Heart right ventricle (tissue), 16 donors: Measurements from ENCODE around the gene LARGE1. TPM values are rescaled to one million over a fixed set of nuclear protein-coding genes. Genes with fewer than 3 reads are reported as not detected.

Experiments used
- ATAC-seq, 8 donors: fragments of 200-7000 bp; cut with Tn5 transposase; one replicate each; pipeline ENCODE4 v1.9.1; 2020; ENCODE audit warnings: mild to moderate bottlenecking in 8 of 8, moderate library complexity in 8 of 8, moderate number of reproducible peaks in 1 of 8
- DNase-seq, 2 donors: peaks; one replicate each; pipeline ENCODE4 v3.0.0-alpha.2; 2020
- H3K27ac ChIP-seq, 10 donors: fragments of 200-600 bp; sonication (generic) in 2 of 10; one replicate each; pipeline versions ENCODE4 v1.5.0 to v1.8.0; 2020 to 2022; ENCODE audit warnings: mild to moderate bottlenecking in 3 of 10
- H3K27me3 ChIP-seq, 7 donors: fragments of 200-600 bp; one replicate each; pipeline ENCODE4 v1.8.0; 2021 to 2022; ENCODE audit warnings: mild to moderate bottlenecking in 2 of 7
- H3K36me3 ChIP-seq, 9 donors: fragments of 200-600 bp; sonication (generic) in 1 of 9; one replicate each; pipeline versions ENCODE4 v1.5.0 to v1.8.0; 2020 to 2022; ENCODE audit warnings: mild to moderate bottlenecking in 2 of 9
- H3K4me1 ChIP-seq, 9 donors: fragments of 200-600 bp; sonication (generic) in 1 of 9; one replicate each; pipeline versions ENCODE4 v1.5.0 to v1.8.0; 2020 to 2022; ENCODE audit warnings: mild to moderate bottlenecking in 4 of 9
- H3K4me3 ChIP-seq, 10 donors: fragments of 200-600 bp; sonication (generic) in 2 of 10; one replicate each; pipeline versions ENCODE4 v1.5.0 to v1.8.0; 2020 to 2022; ENCODE audit warnings: mild to moderate bottlenecking in 7 of 10, moderate library complexity in 2 of 10
- H3K9me3 ChIP-seq, 11 donors: fragments of 200-600 bp in 10 of 11; sonication (generic) in 2 of 11; one replicate each; pipeline versions ENCODE4 v1.5.0 to v1.8.0; 2013 to 2022; ENCODE audit warnings: mild to moderate bottlenecking in 2 of 11, control low read depth in 1 of 11, moderate library complexity in 1 of 11
- WGBS, 2 donors: extraction: QIAGEN DNeasy Blood & Tissue Kit; methylation state at CpG; one replicate each; pipeline ENCODE4 v1.1.7; 2013; ENCODE audit warnings: inconsistent platforms in 1 of 2; 5-methylcytosine and 5-hydroxymethylcytosine counted together
- intact Hi-C, 10 donors: fragments of 100-400 bp; cut with DNase I; formaldehyde crosslinking; loops; one replicate each; pipeline versions ENCODE4 v1.11.1 to v1.14.2; 2022
- polyA plus RNA-seq, 2 donors: library from polyadenylated mRNA; stranded (reverse); fragments of 200-250 nt; gene quantifications; one replicate each; pipeline ENCODE4 v1.2.3, GENCODE V29; 2013
- total RNA-seq, 10 donors: library from RNA; stranded (reverse); fragmentation: NEBNext Ultra II Directional in 3 of 10; extraction: Animal tissue kit (Norgen Biotek cat#: 25700) in 3 of 10; gene quantifications; one replicate each; pipeline versions ENCODE4 v1.2.1 to v1.2.4, GENCODE V29; 2021 to 2023
- TF ChIP-seq, protein P1 (sequence below), 9 donors: fragments of 200-600 bp; sonication (generic) in 2 of 9; IDR thresholded peaks; one replicate each; pipeline versions ENCODE4 v1.5.0 to v1.8.0; 2021 to 2022; ENCODE audit warnings: antibody characterized with exemption in 9 of 9, mild to moderate bottlenecking in 5 of 9, moderate library complexity in 1 of 9
- donor health status: Arrhythmogenic right ventricular cardiomyopathy.
- donor health status: ischemic (EF 13 %, LVEDD 7.1; RV severe dilation, severe dysfunction).
- donor health status: healthy with polysubstance abuse.
- donor health status: DM: no; HTN: yes; CAD: no.
- donor health status: DM: no; HTN: no; CAD: no.
- donor health status: ischemic (EF 25% LVEDD 6.9; RV normal size, moderate dysfunction).
- donor health status: ischemic (EF 25% LVEDD 5.7; RV mildly dilated, moderate dysfunction).
- donor health status: healthy.
- donor health status: DM: yes; HTN: yes; CAD: no.
- donor health status: Ischemic cardiomyopathy.
- donor health status: ischemic (EF 35%, LVEDD 5.7; RV mildly dilated, moderate dysfunction).
- donor health status: nonischemic (EF 11% LVEDD 7.7; RV severe dilation, severe dysfunction).
- donor health status: DM: yes; HTN: yes; CAD: no.
- donor health status: PGD.
- donor health status: ischemic (EF 29% LVEDD 5.4; RV normal size, mild dysfunction).
- donor health status: nonischemic (EF 23%, LVEDD 6.1; RV moderate dilation, normal function).

The LARGE1 gene
- total and polyA plus RNA-seq, 12 donors, result 33.7 to 184 (median 144) TPM

DNA sequence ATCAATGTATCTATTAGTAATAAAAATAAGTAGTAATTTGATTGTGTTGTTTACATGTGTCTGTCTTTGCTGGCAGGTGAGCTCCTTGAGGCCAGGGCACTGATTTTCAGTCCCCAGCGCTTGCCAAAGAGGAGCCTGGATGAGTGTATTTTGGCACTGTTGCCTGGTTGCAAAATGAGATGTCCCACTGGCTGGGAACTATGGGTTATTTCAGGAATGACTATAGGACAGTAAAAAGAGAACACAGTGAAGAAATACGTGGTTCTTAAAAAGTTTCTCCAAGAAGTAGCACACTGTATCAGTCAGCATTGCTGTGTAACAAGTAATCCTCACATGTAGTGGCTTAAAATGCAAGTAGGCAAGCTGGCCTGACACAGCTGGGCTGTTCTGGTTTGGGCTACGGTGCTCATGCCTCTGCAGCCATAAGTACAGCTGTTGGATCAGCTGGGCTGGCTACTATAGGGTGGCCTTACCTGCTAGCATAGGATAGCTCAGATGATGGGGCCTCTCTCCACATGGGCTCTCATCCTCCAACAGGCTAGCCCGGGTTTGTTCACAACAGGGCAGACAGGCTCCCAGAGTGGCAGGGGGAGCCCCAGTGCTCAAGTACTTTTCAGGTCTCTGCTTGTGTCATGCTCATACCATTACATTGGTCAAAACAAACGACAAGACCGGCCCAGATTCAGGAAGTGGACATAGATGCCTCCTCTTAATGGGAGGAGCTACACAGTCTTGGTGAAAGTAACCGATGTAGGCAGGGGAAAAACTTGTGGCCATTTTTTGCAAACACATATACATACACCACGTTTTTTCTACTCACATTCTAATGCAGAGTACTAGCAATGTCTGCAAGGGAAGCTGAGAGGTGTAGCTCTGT, 399.1 kb downstream of the LARGE1 start:
- ATAC-seq, result peak in 1 of 8 donors; percentile 14
- WGBS, 2 donors, result 95 to 97% methylated on average over 8 of the region's 8 CpGs
- peaks cover 0 to 6% (median 0%) of the 10 kb centered on the region in 9 donors for H3K36me3 ChIP-seq
- no peak for DNase-seq
- no peak overlapping the region for H3K27ac ChIP-seq
- intact Hi-C loops, result loop anchor here in 8 of 10 donors (2.0 to 10.0 kb wide), 8 partner anchors 46 to 584 kb away; partner anchors contain the start of gene LARGE1 (in 1 of the 8)
- H3K27me3 ChIP-seq, result no peaks in the 10 kb centered on the region
- peaks cover 2 to 36% (median 22%) of the 10 kb centered on the region in 9 donors for H3K4me1 ChIP-seq
- no peak overlapping the region for H3K4me3 ChIP-seq
- H3K9me3 ChIP-seq, result peaks cover 0 to 8% (median 0%) of the 10 kb centered on the region in 11 donors
- TF ChIP-seq, protein P1, sequence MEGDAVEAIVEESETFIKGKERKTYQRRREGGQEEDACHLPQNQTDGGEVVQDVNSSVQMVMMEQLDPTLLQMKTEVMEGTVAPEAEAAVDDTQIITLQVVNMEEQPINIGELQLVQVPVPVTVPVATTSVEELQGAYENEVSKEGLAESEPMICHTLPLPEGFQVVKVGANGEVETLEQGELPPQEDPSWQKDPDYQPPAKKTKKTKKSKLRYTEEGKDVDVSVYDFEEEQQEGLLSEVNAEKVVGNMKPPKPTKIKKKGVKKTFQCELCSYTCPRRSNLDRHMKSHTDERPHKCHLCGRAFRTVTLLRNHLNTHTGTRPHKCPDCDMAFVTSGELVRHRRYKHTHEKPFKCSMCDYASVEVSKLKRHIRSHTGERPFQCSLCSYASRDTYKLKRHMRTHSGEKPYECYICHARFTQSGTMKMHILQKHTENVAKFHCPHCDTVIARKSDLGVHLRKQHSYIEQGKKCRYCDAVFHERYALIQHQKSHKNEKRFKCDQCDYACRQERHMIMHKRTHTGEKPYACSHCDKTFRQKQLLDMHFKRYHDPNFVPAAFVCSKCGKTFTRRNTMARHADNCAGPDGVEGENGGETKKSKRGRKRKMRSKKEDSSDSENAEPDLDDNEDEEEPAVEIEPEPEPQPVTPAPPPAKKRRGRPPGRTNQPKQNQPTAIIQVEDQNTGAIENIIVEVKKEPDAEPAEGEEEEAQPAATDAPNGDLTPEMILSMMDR (IDR thresholded peaks at IDR 0.05), result no peak

DNA sequence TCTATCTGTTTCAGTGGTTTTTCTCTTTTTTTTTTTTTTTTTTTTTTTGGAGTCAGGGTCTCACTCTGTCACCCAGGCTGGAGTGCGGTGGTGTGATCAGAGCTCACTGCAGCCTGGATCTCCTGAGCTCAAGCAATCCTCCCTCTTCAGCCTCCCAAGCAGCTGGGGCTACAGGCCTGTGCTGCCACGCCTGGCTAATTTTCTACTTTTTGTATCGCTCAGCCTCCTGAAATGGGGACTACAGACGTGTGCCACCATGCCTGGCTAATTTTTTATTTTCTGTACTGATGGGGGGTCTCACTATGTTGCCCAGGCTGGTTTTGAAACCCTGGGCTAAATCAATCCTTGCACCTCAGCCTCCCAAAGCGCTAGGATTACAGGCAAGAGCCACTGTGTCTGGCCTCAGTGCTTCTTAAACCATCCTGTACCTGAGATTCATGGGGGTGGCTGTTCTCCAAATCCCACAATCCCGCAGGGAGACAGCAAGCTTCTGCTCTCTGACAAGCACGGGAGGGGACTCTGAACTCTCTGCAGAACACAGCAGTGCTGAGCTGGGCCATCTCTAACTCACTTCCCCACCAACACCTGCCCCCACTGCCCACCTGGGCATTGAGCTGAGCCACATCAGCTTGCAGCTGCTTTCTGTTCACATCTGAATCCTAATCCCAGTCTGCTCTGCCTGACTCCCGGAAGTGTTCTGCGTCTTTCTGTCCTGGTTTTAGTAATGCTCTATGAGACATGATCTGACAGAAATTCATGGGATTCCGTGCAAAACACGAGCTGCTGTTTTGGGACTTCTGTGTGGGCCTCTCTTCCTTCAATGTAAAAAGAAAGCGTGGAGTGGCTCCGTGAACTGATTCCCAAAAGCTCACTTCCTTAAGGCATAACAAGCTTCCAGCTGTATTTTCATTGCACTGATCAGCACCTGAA, 400.0 kb downstream of the LARGE1 start:
- DNase-seq (no peak), ATAC-seq (no peak)
- H3K4me3 ChIP-seq, result no peak overlapping the region
- H3K36me3 ChIP-seq, result peaks cover 0 to 6% (median 0%) of the 10 kb centered on the region in 9 donors
- H3K27me3 ChIP-seq, result no peaks in the 10 kb centered on the region
- no peak overlapping the region for H3K27ac ChIP-seq
- H3K4me1 ChIP-seq, result peaks cover 2 to 43% (median 22%) of the 10 kb centered on the region in 9 donors
- TF ChIP-seq, protein P1 (IDR thresholded peaks at IDR 0.05), result no peak
- WGBS, 2 donors, result 91 to 92% methylated on average over 13 of the region's 13 CpGs
- peaks cover 0 to 8% (median 0%) of the 10 kb centered on the region in 11 donors for H3K9me3 ChIP-seq
- intact Hi-C loops, result loop anchor here (1.0 to 10.0 kb wide), 12 partner anchors 47 to 595 kb away; partner anchors contain the start of gene LARGE1 (in 4 of the 10)

DNA sequence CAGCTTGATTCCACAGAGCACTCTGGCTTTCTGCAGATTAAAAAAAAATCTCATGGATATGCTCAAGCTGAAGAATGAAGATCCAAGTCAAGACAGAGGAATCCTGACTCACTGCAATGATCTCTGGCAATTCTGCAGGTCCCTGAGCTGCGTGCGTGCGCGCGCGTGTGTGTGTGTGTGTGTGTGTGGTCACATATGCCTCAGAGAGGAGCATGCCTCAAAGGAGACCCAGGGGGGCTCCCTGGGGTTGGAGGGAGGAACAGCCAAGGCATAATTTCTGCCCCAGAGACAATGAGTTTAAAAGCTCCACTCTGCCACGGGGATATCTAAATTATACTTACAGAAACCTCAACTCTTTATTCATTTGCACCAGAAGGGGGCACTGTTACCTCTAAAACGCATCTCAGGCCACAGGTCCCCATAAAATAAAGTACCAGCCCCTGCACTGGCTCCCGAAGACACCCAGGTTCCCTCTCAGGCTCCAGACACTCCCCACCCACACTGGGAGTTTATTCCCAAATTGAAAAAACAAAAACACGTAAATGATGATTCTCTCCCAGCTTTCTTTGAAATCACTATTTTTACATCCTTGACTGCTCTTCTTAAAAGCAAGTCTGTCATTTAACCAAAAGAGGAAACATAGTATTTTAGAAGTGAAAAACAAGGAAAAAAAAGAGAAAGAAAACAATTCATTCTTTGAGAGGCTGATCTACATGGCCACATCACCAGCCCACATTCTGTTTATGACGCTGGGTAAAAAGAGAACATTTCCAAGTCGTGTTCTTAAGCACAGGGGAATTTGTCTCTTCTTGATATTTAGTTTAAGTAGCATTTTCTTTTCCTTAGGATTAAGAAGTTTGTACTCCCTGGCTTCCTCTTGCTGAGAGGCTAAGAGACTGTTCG, 401.0 kb downstream of the LARGE1 start:
- WGBS, 2 donors, result 39 to 58% methylated on average over 13 of the region's 13 CpGs
- Histone ChIP-seq H3K4me1 (peaks cover 2 to 42% (median 14%) of the 10 kb centered on the region in 9 donors), H3K36me3 (peaks cover 0 to 6% (median 0%) of the 10 kb centered on the region in 9 donors), H3K9me3 (peaks cover 0 to 8% (median 0%) of the 10 kb centered on the region in 11 donors), H3K27ac (no peak overlapping the region), H3K27me3 (no peaks in the 10 kb centered on the region), H3K4me3 (no peak overlapping the region)
- peak in 1 of 2 donors; percentile 63 for DNase-seq
- intact Hi-C loops, result loop anchor here in 9 of 10 donors (1.0 to 10.0 kb wide), 8 partner anchors 59 to 595 kb away; partner anchors contain the start of gene LARGE1 (in 3 of the 9)
- ATAC-seq, result peak; percentile 49 to 79 (median 62)
- TF ChIP-seq, protein P1 (IDR thresholded peaks at IDR 0.05), result peak; percentile 55 to 81 (median 69)
